GM12878 (cell line): ENCODE measurements around the gene AFTPH. TPM values are rescaled to one million over a fixed set of nuclear protein-coding genes. Genes with fewer than 3 reads are reported as not detected.

Experiments
- ATAC-seq: fragments of 200-7000 bp; cut with Tn5 transposase; 3 replicates; pipeline ENCODE4 v1.9.1; 2020; ENCODE audit warnings: mild to moderate bottlenecking, moderate library complexity
- BruUV-seq: library from RNA; stranded (reverse); fragments of 400-500 nt; replicated peaks from 2 replicates; lab custom pipeline; 2021; lab: Mats Ljungman, UMichigan
- CTCF ChIA-PET: fragments of 300-600 bp; sonication (Branson Sonifier 250); formaldehyde crosslinking; extraction: SDS; loops from one replicate; lab custom pipeline; 2021; ENCODE audit warnings: inconsistent platforms; lab: Yijun Ruan, JAX
- POLR2A ChIA-PET: fragments of 350-600 bp; formaldehyde crosslinking; extraction: SDS; loops from one replicate; lab custom pipeline; 2021; ENCODE audit warnings: inconsistent platforms; lab: Charles Lee
- RAD21 ChIA-PET: fragments of 300-600 bp; sonication (Branson Sonifier 250); formaldehyde crosslinking; loops from one replicate; lab custom pipeline; 2023; ENCODE audit warnings: antibody characterized with exemption; ENCODE audit not compliant: unreplicated experiment; lab: Charles Lee
- SMC1A ChIA-PET: fragments of 300-600 bp; sonication (Branson Sonifier 250); formaldehyde crosslinking; loops from one replicate; lab custom pipeline; 2023; ENCODE audit not compliant: unreplicated experiment, uncharacterized antibody; lab: Charles Lee
- DNase-seq: peaks from one replicate; pipeline ENCODE4 v3.0.0-alpha.2; 2011; ENCODE audit warnings: low read depth, low spot score
- FAIRE-seq: peaks from 3 replicates; lab custom pipeline; 2011; peaks lifted over from hg19 to GRCh38; lab: Jason Lieb, UNC
- H2AFZ ChIP-seq: 2 replicates; pipeline ENCODE4 v1.6.0; 2011; ENCODE audit warnings: low read depth, low read length, control low read depth; ENCODE audit not compliant: control insufficient read depth
- H3K27ac ChIP-seq: 2 replicates; pipeline ENCODE4 v1.5.1; 2011; ENCODE audit warnings: control low read depth; ENCODE audit not compliant: control insufficient read depth, insufficient read depth
- H3K27me3 ChIP-seq, 2 experiments: replicated peaks in 1 of 2; 2 replicates each; pipeline versions ENCODE4 v1.6.0 to v1.6.1; 2011; ENCODE audit warnings: low read length in 1 of 2; ENCODE audit not compliant: control insufficient read depth in 2 of 2, insufficient read depth in 2 of 2
- H3K36me3 ChIP-seq, 2 experiments: 2 replicates each; pipeline ENCODE4 v1.5.1; 2011; ENCODE audit warnings: low read length in 1 of 2; ENCODE audit not compliant: control insufficient read depth in 2 of 2, insufficient read depth in 2 of 2
- H3K4me1 ChIP-seq: 2 replicates; pipeline ENCODE4 v1.6.1; 2011; ENCODE audit warnings: mild to moderate bottlenecking, low read length, moderate library complexity, mixed read lengths; ENCODE audit not compliant: control insufficient read depth, insufficient read depth
- H3K4me2 ChIP-seq: 2 replicates; pipeline ENCODE4 v1.6.0; 2011; ENCODE audit warnings: control low read depth; ENCODE audit not compliant: control insufficient read depth, insufficient read depth
- H3K4me3 ChIP-seq: fragments of 200-600 bp; sonication (generic); 2 replicates; pipeline ENCODE4 v1.5.1; 2016
- H3K79me2 ChIP-seq: 2 replicates; pipeline ENCODE4 v1.6.0; 2011; ENCODE audit warnings: low read length; ENCODE audit not compliant: control insufficient read depth, insufficient read depth
- H3K9ac ChIP-seq: 2 replicates; pipeline ENCODE4 v1.8.0; 2011; ENCODE audit warnings: low read length, control low read depth, mixed read lengths; ENCODE audit not compliant: control insufficient read depth, insufficient read depth
- H3K9me3 ChIP-seq: replicated peaks from 3 replicates; pipeline ENCODE4 v1.5.1; 2011; ENCODE audit warnings: mild to moderate bottlenecking, low read length; ENCODE audit not compliant: control insufficient read depth, insufficient read depth
- H4K20me1 ChIP-seq: 2 replicates; pipeline ENCODE4 v1.6.0; 2011; ENCODE audit not compliant: control insufficient read depth, insufficient read depth
- JUNB ChIP-seq: IDR thresholded peaks from 2 replicates; pipeline ENCODE4 v1.6.1; 2016; ENCODE audit warnings: antibody characterized with exemption, mild to moderate bottlenecking
- MTA2 ChIP-seq: fragments of 450-650 bp; IDR thresholded peaks from 2 replicates; pipeline ENCODE4 v1.6.1; 2016; ENCODE audit warnings: low read depth, mild to moderate bottlenecking, moderate library complexity
- RAD51 ChIP-seq: fragments of 450-650 bp; IDR thresholded peaks from 2 replicates; pipeline ENCODE4 v1.6.1; 2016; ENCODE audit warnings: moderate library complexity, mild to moderate bottlenecking, inconsistent platforms
- RFX5 ChIP-seq: IDR thresholded peaks from 2 replicates; pipeline ENCODE4 v1.6.1; 2011; ENCODE audit warnings: low read depth, low read length, improper control_type of control experiment
- SIX5 ChIP-seq: IDR thresholded peaks from 2 replicates; pipeline ENCODE4 v1.6.1; 2011; ENCODE audit warnings: mild to moderate bottlenecking, low read depth, low read length, moderate library complexity; ENCODE audit not compliant: severe bottlenecking
- ZNF592 ChIP-seq: fragments of 450-650 bp; IDR thresholded peaks from 2 replicates; pipeline ENCODE4 v1.6.1; 2017; ENCODE audit warnings: mild to moderate bottlenecking, moderate library complexity
- WGBS: methylation state at CpG from one replicate; pipeline ENCODE4 v1.1.6; 2016; ENCODE audit warnings: low lambda C conversion rate; ENCODE audit not compliant: insufficient replicate concordance, insufficient coverage; ENCODE audit errors: missing lambda C conversion rate; 5-methylcytosine and 5-hydroxymethylcytosine counted together
- in situ Hi-C: fragments of 300-500 bp; cut with MboI; formaldehyde crosslinking; loops from 9 replicates; pipeline ENCODE4 v1.14.3; 2018; ENCODE audit warnings: mixed read lengths
- intact Hi-C: fragments of 100-400 bp; cut with micrococcal nuclease; formaldehyde crosslinking; loops from one replicate; pipeline ENCODE4 v1.14.2; 2022; ENCODE audit not compliant: unreplicated experiment
- polyA plus RNA-seq, 11 experiments: library from polyadenylated mRNA; depleted of rRNA in 4 of 11; unstranded in 6 of 11; stranded (reverse) in 5 of 11; fragments of >200 nt; fragmentation: Nextera tagmentation in 4 of 11; fragmentation: Illumina TruSeq in 1 of 11; extraction: Ambion mirVana in 4 of 11; extraction: Trizol in 1 of 11; gene quantifications; 1 replicate in 1 of 11; 2 replicates in 10 of 11; pipeline versions ENCODE4 v1.2.1 to v1.2.3, GENCODE V29; 2011 to 2016; ENCODE audit warnings: inconsistent platforms in 2 of 11, missing spikeins in 2 of 11, low read depth in 1 of 11
- total RNA-seq, 4 experiments: library from RNA; depleted of rRNA in 3 of 4; stranded (reverse); fragments of >200 nt in 3 of 4; fragmentation: Illumina TruSeq in 1 of 4; extraction: Trizol in 1 of 4; gene quantifications; 2 replicates each; pipeline versions ENCODE4 v1.2.1 to v1.2.3, GENCODE V29; 2013 to 2021
- TF ChIP-seq, protein P1 (sequence below): fragments of 450-650 bp; IDR thresholded peaks from 2 replicates; pipeline ENCODE4 v1.6.1; 2017; ENCODE audit warnings: low read depth, mild to moderate bottlenecking, moderate library complexity

The AFTPH gene
- total and polyA plus RNA-seq, 10 of the 15 experiments (the other 5 are each of a cell fraction or from before 2014, with no cell fraction given): 25.6 to 77.3 (median 39.5) TPM

DNA sequence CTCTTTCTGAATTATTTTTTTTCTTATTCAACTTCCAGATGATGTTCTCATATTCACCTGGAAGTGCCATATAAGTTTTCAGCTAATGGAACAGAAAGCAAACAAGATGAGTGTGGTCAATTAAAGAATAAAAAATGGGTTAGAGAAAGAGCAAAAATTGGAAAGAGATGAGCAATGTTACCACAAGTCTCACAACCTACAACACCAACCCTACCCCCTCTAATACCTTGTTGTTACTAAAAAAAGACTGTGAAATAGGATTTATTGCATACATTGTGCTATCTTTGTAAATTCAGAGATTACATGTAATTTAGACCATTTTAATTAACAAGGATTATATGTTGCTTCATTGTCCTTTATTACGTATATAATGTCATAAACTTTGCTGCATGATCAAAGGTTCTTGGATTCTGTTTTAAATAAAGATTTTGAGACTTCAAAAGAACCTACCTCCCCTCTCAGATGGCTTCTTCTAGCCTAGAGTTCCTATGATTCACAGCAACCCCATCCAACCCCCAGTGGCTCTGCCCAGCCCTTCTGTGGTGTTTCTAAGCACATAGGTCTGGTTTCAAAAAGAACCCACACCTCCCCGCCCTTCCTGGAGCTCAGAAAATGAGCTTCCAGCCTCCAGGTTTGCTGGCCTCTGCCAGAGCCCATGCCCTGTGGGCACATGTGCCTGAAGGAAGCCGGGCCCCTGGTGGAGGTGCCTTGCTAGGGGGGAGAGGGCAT, 45.5 kb upstream of the AFTPH start:
- no peaks in the 10 kb centered on the region for H3K27me3 ChIP-seq
- TF ChIP-seq JUNB: no peak
- TF ChIP-seq ZNF592: no peak
- TF ChIP-seq, protein P1, sequence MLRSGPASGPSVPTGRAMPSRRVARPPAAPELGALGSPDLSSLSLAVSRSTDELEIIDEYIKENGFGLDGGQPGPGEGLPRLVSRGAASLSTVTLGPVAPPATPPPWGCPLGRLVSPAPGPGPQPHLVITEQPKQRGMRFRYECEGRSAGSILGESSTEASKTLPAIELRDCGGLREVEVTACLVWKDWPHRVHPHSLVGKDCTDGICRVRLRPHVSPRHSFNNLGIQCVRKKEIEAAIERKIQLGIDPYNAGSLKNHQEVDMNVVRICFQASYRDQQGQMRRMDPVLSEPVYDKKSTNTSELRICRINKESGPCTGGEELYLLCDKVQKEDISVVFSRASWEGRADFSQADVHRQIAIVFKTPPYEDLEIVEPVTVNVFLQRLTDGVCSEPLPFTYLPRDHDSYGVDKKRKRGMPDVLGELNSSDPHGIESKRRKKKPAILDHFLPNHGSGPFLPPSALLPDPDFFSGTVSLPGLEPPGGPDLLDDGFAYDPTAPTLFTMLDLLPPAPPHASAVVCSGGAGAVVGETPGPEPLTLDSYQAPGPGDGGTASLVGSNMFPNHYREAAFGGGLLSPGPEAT: no peak
- TF ChIP-seq RFX5: no peak
- TF ChIP-seq SIX5: no peak
- TF ChIP-seq RAD51: no peak
- peak; percentile 48; the same call in 1 of the 2 replicates for TF ChIP-seq MTA2
- TF ChIP-seq, all 136 proteins: peak for 1
- Histone ChIP-seq H3K27ac (no peak overlapping the region), H3K9me3 (no peaks in the 10 kb centered on the region), H3K4me1 (peaks cover 5% of the 10 kb centered on the region; the same call in 1 of the 2 replicates), H3K79me2 (no peaks in the 10 kb centered on the region), H4K20me1 (no peaks in the 10 kb centered on the region), H3K9ac (no peak overlapping the region), H2AFZ (no peak overlapping the region), H3K4me2 (no peak overlapping the region), H3K4me3 (no peak overlapping the region), H3K36me3 (no peaks in the 10 kb centered on the region)
- FAIRE-seq: no peak
- 14% methylated on average over 3 of the region's 3 CpGs for WGBS
- SMC1A ChIA-PET: interaction anchor here (0.7 to 14.7 kb wide), 2 partner anchors 15 to 149 kb away, joined by 3 to 300 read pairs; no protein-coding TSS in a partner anchor
- intact Hi-C loops: no loop called here
- DNase-seq: no peak
- POLR2A ChIA-PET: interaction anchor here (0.6 kb wide), 1 partner anchor 30 kb away, joined by 7 read pairs; no protein-coding TSS in a partner anchor
- CTCF ChIA-PET: interaction anchor here (0.6 to 3.4 kb wide), 3 partner anchors 8 to 148 kb away, joined by 3 to 16 read pairs (median 12); no protein-coding TSS in a partner anchor
- no TSS peak for BruUV-seq
- RAD21 ChIA-PET: interaction anchor here (1.0 to 14.6 kb wide), 2 partner anchors 10 to 149 kb away, joined by 3 to 240 read pairs; no protein-coding TSS in a partner anchor
- ATAC-seq: no peak
- in situ Hi-C loops: loop anchor here (5.0 kb wide), 1 partner anchor 51 kb away; no protein-coding TSS in a partner anchor
